Activated T-helper 1 cell treated with anti-CD3 and anti-CD28 coated beads, Interleukin-12 subunit alpha, Interleukin-12 subunit beta, Interleukin-2, Interleukin-4 antibody, amounts not matched to agents 30 ng/mL and 10 ng/mL and 1 ng/mL, durations not matched to agents 14 hours and 24 hours and 36 hours (primary cell): Measurements from ENCODE around the gene KIF17. TPM values are rescaled to one million over a fixed set of nuclear protein-coding genes. Genes with fewer than 3 reads are reported as not detected.

Experiments
- DNase-seq: peaks from one replicate; pipeline ENCODE4 v3.0.0; 2021; ENCODE audit warnings: low spot score
- H3K27ac Mint-ChIP-seq: one replicate; pipeline ENCODE4 v1.8.0; 2021; ENCODE audit warnings: mild to moderate bottlenecking, mixed read lengths
- H3K27me3 Mint-ChIP-seq: one replicate; pipeline ENCODE4 v1.8.0; 2022; ENCODE audit warnings: mild to moderate bottlenecking, moderate library complexity, mixed read lengths; ENCODE audit not compliant: insufficient read depth
- H3K36me3 Mint-ChIP-seq: one replicate; pipeline ENCODE4 v1.8.0; 2021; ENCODE audit warnings: low read depth, mixed read lengths
- H3K4me1 Mint-ChIP-seq: one replicate; pipeline ENCODE4 v1.8.0; 2021; ENCODE audit warnings: low read depth, mixed read lengths
- H3K4me3 Mint-ChIP-seq: one replicate; pipeline ENCODE4 v1.8.0; 2021; ENCODE audit warnings: mild to moderate bottlenecking, moderate library complexity, mixed read lengths
- H3K9me3 Mint-ChIP-seq: one replicate; pipeline ENCODE4 v1.8.0; 2021; ENCODE audit warnings: mixed read lengths
- intact Hi-C: fragments of 100-400 bp; cut with micrococcal nuclease; formaldehyde crosslinking; loops from one replicate; pipeline ENCODE4 v1.15.1; 2024
- total RNA-seq: library from RNA; stranded (reverse); gene quantifications from 2 replicates; pipeline ENCODE4 v1.2.3, GENCODE V29; 2022

The KIF17 gene
- total RNA-seq, 1 donor from 2014 or later: not detected

DNA sequence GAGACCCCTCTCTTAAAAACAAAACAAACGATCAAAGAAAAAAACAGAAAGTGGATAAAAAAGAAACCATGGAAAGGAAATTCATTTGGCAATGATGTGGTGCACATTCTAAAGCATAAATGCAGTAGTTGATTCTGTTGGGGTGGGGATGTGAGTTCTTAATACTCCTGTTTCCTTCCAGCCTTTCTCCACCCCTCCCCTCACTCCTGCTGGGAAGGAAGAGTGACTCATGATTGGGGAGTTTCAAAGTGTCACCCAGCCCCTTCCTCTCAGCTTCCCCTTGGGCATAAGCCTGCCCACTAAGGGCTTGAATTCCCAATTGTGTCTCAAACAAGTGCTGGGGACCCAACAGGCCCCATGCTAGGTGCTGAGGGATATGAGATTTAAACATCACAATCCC lies 91.3 kb downstream of the KIF17 start:
- no peaks in the 10 kb centered on the region for H3K4me1 Mint-ChIP-seq
- no peak overlapping the region for H3K27ac Mint-ChIP-seq
- peaks cover 14% of the 10 kb centered on the region for H3K27me3 Mint-ChIP-seq
- H3K36me3 Mint-ChIP-seq: no peaks in the 10 kb centered on the region
- DNase-seq: no peak
- H3K4me3 Mint-ChIP-seq: no peak overlapping the region
- H3K9me3 Mint-ChIP-seq: no peaks in the 10 kb centered on the region
- intact Hi-C loops: no loop called here

DNA sequence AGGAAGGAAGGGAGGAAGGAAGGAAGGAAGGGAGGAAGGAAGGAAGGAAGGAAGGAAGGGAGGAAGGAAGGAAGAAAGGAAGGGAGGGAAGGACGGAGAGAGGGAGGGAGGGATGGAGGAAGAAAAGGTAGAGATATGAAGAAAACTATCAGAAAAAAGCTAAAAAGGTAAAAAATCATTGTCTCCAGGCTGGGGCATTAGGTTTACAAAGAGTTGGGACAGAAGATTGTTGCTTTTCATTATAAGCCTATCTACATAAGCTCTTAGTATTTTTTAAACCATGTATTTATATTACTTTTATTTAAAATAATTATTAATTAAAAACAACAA lies 91.7 kb downstream of the KIF17 start:
- peaks cover 14% of the 10 kb centered on the region for H3K27me3 Mint-ChIP-seq
- no peak for DNase-seq
- H3K4me1 Mint-ChIP-seq: no peaks in the 10 kb centered on the region
- intact Hi-C loops: no loop called here
- no peaks in the 10 kb centered on the region for H3K36me3 Mint-ChIP-seq
- H3K4me3 Mint-ChIP-seq: no peak overlapping the region
- H3K9me3 Mint-ChIP-seq: no peaks in the 10 kb centered on the region
- no peak overlapping the region for H3K27ac Mint-ChIP-seq

DNA sequence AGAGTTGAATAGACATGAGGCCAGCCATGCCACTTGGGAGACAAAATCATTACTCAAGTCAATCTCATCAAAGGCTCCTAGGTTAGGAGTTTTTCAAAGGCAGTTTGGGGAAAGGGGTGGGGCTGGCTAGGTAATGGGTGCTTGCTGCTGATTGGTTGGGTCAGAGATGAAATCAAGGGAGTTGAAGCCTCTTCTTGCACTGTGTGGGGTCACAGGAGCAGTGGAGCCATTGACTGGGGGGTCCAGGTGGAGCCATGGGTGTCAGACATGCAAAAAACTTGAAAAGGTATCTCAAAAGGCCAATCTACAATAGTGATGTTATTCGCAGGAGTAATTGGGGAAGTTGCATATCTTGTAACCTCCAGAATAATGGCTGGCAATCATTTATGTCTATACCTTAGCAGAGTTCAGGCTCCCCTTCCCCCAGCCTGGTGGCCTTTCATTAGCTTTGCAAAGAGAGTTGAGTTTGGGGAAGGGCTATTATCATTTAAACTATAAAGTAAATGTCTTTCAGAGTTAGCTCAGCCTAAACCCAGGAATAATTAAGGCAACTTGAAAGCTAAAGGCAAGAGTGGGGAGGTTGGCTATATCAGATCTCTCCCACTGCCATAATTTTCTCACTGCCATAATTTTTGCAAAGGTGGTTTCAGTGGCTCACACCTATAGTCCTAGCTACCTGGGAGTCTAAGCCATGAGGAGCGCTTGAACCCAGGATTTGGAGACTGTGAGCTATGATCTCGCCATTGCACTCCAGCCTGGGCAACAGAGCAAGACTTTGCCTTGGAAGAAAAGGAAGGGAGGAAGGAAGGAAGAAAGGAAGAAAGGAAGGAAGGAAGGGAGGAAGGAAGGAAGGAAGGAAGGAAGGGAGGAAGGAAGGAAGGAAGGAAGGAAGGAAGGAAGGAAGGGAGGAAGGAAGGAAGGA lies 92.4 kb downstream of the KIF17 start:
- no peak for DNase-seq
- H3K9me3 Mint-ChIP-seq: no peaks in the 10 kb centered on the region
- no peaks in the 10 kb centered on the region for H3K36me3 Mint-ChIP-seq
- no peak overlapping the region for H3K4me3 Mint-ChIP-seq
- H3K27me3 Mint-ChIP-seq: peaks cover 14% of the 10 kb centered on the region
- H3K4me1 Mint-ChIP-seq: no peaks in the 10 kb centered on the region
- no peak overlapping the region for H3K27ac Mint-ChIP-seq
- intact Hi-C loops: no loop called here

DNA sequence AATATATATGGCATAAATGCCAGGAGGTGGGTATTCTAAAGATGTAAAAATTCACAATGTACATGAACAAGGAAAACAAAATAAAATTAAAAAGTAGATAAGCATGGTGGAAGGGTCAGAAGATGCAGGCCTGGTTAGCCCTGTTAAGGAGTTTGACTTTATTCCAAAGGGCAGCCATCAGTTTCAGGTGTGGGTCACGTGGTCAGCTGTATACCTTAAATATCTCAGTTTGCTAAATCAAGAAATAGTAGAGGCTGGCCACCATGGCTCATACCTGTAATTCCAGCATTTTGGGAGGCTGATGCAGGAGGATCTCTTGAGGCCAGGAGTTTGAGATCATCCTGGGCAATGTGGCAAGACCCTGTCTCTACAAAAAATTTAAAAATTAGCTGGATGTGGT lies 93.1 kb downstream of the KIF17 start:
- intact Hi-C loops: no loop called here
- Mint-ChIP-seq H3K27ac (no peak overlapping the region), H3K4me3 (no peak overlapping the region), H3K36me3 (no peaks in the 10 kb centered on the region), H3K9me3 (no peaks in the 10 kb centered on the region), H3K4me1 (no peaks in the 10 kb centered on the region), H3K27me3 (peaks cover 14% of the 10 kb centered on the region)
- DNase-seq: no peak

DNA sequence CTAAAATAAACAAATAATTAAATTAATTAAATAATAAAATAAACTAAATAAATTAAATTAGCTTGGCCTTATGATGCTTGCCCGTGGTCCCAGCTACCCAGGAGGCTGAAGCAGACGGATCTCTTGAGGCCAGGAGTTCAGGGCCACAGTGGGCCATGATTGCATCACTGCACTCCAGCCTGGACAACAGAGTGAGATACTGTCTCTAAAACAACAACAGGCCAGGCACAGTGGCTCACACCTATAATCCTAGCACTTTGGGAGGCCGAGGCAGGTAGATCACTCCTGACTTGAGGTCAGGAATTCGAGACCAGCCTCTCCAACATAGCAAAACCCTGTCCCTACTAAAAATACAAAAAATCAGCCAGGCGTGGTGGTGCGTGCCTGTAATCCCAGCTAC lies 96.8 kb downstream of the KIF17 start:
- Mint-ChIP-seq H3K36me3 (no peaks in the 10 kb centered on the region), H3K4me1 (peaks cover 6% of the 10 kb centered on the region), H3K4me3 (no peak overlapping the region), H3K27ac (no peak overlapping the region), H3K9me3 (no peaks in the 10 kb centered on the region), H3K27me3 (peaks cover 5% of the 10 kb centered on the region)
- DNase-seq: no peak
- intact Hi-C loops: no loop called here

DNA sequence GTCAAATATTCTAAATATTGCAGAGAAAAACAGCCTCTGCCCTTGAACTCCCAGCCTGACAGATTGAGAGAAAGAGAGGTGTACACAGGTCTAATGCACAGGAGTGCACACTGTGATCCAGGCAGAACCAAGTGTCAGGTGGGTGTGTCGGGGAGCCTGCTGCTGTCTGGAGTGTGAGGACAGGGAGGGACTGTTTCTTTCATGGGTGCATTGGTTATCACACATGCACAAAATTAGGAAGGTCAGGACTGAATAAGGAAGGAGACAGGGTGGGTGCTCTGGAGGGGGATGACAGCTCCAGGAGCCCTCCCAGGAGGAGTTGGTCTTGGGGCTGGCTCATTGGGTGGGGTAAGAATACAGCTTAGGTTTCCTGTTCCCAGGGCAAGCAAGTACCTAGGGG lies 97.8 kb downstream of the KIF17 start:
- intact Hi-C loops: no loop called here
- DNase-seq: no peak
- Mint-ChIP-seq H3K9me3 (no peaks in the 10 kb centered on the region), H3K27me3 (peaks cover 2% of the 10 kb centered on the region), H3K27ac (no peak overlapping the region), H3K4me3 (no peak overlapping the region), H3K4me1 (peaks cover 6% of the 10 kb centered on the region), H3K36me3 (no peaks in the 10 kb centered on the region)

DNA sequence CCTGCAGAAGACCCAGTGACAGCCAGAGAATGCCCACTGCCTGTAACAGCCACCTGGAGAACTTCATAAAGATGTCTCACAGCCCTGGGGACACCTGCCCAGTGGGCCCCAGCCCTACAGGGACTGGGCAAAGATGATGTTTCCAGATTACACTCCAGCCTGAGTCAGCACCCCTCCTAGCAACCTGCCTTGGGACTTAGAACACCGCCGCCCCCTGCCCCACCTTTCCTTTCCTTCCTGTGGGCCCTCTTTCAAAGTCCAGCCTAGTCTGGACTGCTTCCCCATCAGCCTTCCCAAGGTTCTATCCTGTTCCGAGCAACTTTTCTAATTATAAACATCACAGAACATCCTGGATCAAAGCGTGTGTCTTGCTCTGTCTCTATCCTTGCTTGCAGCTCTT lies 99.3 kb downstream of the KIF17 start:
- Mint-ChIP-seq H3K36me3 (no peaks in the 10 kb centered on the region), H3K27me3 (peaks cover 2% of the 10 kb centered on the region), H3K27ac (no peak overlapping the region), H3K9me3 (no peaks in the 10 kb centered on the region), H3K4me1 (peaks cover 6% of the 10 kb centered on the region), H3K4me3 (no peak overlapping the region)
- no peak for DNase-seq
- intact Hi-C loops: no loop called here

DNA sequence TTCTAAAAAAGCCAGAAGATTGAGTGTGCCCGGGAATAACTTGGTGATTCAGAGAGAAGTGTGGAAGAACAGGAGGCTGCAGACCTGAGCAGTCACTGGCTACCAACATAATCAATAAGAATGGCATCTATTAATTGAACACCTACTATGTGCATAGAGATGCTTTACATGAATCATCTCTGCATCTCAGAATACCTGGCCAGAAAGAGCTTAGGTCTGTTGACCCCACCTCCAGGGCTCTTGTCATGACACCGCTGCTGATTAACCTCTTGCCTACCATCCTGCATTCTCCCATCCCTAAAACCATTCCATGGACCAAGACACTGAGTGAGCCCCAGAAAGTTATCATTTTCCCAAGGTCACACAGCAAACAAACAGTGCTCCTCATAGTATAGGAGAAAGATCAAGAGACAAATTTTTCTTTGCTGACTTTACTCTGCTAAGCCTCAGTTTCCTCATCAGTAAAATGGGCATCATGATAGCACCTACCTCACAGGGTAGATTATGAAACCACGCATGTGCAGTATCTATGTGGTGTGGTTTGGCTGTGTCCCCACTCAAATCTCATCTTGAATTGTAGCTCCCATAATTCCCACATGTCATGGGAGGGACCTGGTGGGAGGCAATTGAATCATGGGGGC lies 100.8 kb downstream of the KIF17 start:
- Mint-ChIP-seq H3K4me1 (peaks cover 6% of the 10 kb centered on the region), H3K4me3 (no peak overlapping the region), H3K36me3 (no peaks in the 10 kb centered on the region), H3K27ac (no peak overlapping the region), H3K9me3 (no peaks in the 10 kb centered on the region), H3K27me3 (peaks cover 2% of the 10 kb centered on the region)
- intact Hi-C loops: no loop called here
- DNase-seq: no peak

DNA sequence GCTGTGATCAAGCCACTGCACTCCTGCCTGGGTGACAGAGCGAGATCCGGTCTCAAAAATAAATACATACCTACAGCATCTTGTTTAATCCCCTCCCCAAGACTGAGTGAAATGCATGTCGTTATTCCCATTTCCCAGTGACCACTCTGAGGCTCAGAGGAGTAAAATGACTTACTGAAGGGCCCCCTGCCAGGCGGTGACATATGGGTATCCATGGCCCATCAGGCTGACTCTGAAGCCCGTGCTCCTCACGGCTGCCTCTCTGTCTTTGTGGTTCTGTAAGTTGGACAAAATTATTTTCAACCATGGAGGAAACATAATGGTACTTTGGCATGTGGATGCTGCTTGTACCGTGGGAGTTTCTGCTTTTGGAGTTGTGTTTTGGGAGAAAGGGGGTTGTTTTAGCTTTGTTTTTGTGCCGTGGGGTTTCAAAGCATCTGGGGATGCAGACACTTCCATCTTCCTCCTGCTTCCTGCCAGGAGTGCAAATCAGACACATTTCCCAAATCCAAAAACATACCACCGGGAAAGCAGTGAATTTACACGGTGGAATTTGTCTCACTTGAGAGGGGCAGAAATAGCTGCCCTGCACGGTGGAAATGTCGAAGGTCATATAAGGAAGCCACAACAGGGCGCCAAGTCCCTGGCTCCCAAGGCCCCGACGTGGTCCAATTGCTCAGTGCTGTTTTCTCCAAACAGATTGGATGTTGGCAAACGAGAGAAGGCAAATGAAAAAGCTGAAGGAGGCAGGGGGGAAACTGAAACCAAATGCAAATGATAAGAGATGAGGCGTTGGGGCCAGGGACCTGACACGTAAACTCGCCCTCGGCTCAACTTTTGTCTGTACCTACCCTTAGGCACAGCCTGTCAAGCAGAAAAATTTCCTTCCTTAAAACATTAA lies 101.6 kb downstream of the KIF17 start:
- intact Hi-C loops: no loop called here
- H3K27me3 Mint-ChIP-seq: peaks cover 2% of the 10 kb centered on the region
- H3K9me3 Mint-ChIP-seq: no peaks in the 10 kb centered on the region
- H3K4me3 Mint-ChIP-seq: no peak overlapping the region
- no peak for DNase-seq
- peaks cover 6% of the 10 kb centered on the region for H3K4me1 Mint-ChIP-seq
- H3K27ac Mint-ChIP-seq: no peak overlapping the region
- H3K36me3 Mint-ChIP-seq: no peaks in the 10 kb centered on the region

DNA sequence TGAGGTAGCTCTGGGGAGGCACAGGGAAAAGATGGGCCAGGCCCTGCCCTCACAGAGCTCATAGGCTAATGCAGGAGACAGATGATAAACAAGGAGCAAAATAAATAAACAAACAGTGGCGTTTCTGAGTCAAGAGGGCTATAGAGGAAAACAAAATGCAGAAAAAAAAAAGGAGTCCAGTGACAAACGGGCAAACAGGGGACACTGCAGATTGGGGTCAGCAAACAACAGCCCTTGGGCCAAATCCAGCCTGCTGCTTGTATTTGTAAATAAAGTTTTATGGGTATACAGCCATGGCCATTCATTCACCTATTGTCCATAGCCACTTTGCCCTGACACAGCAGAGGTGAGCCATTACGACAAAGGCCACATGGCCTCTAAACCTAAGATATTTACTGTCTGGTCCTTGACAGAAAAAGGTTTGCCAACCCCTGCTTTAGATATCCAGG lies 103.7 kb downstream of the KIF17 start:
- no peak for DNase-seq
- intact Hi-C loops: no loop called here
- H3K36me3 Mint-ChIP-seq: no peaks in the 10 kb centered on the region
- peaks cover 2% of the 10 kb centered on the region for H3K27me3 Mint-ChIP-seq
- H3K9me3 Mint-ChIP-seq: no peaks in the 10 kb centered on the region
- no peak overlapping the region for H3K4me3 Mint-ChIP-seq
- no peak overlapping the region for H3K27ac Mint-ChIP-seq
- H3K4me1 Mint-ChIP-seq: peaks cover 6% of the 10 kb centered on the region
